DMS 273 treated with DMSO at 0.1 percent for 48 hours (cell line): Measurements from ENCODE around the gene PACRG.

Experiments used
- DNase-seq: peaks from one replicate; lab custom pipeline; 2025; lab: John Stamatoyannopoulos, UW

Gene PACRG

GRCh38 chr6:163241683-163242082, 513.9 kb downstream of the PACRG start:
- DNase-seq: no peak

- DNase-seq: no peak
These were observed 515.3 kb downstream of the PACRG start for GRCh38 chr6:163243083-163243482.

DNA sequence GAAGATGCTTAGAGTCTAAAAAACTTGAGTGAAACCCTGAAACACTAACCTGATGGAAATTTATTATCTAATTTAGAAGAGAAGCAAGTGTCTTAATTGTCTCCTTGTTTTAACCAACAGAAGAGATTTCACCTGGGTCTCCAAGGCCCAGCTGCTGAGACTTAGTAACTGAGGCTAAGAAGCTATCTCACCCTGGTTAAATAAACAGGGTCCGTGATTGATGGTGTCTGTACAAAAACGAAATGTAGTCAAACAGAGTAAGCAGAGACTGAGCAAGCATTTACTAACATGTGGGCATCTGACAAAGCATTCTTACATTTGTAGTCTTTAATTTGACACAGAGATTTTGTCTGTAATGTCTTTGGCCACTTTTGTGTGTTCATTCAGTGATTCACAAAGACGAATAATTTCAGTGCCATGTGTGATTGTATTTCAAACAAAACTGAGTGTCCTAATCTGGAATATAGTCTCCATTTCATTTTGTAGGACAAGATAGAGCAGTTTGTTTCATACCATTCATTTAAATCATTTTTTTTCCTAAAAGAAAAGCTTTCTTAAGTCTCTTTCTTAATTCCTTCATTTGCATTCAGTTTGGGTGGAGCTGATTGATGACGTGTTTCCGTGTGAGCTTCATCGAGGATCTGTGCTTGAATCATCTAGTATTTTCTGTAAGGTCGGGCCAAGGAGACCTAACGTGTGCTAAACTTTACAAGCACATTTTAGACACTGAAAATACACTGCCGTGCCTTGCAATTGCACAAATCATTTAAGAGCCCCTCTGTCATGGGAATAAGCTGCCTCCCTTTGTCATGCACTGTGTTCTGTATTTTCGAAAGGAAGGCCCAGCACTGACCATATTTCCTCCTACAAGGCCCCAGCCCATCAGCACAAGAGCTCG, 516.2 kb downstream of the PACRG start:
- no peak for DNase-seq

GRCh38 chr6:163248051-163248450, 520.3 kb downstream of the PACRG start:
- no peak for DNase-seq

GRCh38 chr6:163249651-163250101, 521.9 kb downstream of the PACRG start:
- DNase-seq: no peak

DNA sequence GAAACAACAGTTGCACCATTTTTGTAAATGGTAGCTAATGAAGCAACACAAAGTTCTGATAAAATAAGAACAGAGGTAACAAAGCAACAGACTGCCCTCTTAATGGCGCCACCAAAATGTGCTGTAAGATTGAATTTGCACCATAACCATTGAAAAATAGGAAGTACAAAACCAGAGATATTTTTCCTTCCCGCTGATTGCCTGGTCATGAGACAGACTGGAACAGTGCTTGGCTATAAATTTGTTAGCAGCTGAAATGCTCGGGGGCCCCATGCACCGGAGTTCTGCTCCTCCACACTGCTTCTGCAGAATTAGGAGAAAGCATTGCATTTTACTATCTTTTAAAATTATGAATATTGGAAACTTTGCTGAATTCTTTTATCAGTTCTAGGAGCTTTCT, 522.3 kb downstream of the PACRG start:
- DNase-seq: no peak

DNA sequence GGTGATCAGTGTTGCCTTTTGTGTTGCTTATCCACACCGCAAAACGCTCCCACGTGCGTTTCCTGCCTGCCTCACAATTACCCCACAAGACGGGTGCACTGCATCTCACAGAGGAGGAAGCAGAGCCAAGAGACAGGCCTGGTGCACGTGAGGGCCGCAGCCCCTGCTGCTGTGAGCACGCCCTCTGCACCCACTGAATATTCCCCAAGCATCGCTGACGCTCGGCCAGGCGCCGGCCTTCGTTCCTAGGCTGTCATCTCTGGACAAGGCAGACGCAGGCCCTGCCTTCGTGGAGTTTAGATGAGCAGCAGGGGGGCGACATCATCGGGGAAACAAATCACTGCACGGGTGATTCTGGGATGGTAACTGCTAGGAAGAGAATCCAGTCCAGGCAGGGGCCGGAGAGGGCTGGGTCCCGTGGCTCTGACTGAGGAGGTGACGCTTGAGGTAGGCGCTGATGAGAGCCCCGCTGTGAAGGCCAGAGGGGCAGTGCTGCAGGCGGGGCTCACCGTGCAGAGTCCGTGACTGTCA, 524.4 kb downstream of the PACRG start:
- DNase-seq: no peak

DNA sequence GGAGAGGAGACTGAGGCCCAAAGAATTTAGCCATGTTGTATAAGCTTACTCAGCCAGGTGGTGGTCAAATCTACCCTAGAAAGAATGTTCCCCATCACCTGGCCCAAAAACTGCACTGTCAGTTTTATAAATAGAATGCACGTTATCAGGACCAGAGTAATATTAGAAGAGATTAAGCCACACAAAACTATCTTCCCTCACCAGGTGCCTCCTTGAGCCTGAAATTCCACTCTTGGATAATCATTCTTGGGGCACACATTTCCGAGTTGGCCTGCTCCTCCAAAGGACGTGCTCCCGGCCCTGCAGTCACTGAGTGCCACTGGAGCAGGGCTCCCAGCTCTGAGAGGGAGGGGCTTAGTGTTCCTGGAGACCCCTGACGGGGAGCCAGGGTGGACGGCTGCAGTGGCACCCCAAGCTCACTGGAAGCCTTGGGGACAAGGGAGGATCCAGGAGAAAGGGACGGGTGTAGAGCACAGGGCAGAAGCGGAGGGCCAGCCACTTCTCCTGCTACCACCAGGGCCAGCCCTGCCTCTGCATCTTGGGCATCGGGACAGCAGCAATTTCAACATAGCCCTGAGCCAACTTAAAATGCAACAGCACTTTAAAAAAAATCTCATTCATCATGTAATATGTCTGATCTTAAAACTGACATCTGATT, 525.9 kb downstream of the PACRG start:
- no peak for DNase-seq

DNA sequence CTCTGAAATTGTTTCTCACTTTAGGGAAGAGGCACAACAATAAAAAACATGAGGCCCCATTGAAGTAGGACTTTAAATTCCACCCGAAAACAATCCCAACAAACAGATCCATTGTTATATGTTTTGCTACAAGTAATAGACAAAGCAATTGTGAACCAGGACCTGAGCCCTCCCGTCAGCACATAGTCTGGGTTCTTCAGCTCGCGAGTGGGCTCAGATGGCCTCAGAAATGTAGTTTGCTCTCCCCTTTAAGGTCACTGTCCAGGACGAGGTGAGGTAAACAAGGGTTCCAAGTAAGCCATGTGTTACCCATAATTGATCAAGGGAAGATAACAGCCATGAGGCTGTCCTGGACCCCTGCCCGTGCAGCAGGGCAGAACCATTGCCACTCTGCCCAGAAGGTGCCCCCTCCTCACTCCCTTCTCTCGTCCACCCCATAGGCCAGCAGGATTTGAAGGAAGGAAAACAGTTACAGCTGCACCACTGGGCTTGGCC, 526.6 kb downstream of the PACRG start:
- no peak for DNase-seq

DNA sequence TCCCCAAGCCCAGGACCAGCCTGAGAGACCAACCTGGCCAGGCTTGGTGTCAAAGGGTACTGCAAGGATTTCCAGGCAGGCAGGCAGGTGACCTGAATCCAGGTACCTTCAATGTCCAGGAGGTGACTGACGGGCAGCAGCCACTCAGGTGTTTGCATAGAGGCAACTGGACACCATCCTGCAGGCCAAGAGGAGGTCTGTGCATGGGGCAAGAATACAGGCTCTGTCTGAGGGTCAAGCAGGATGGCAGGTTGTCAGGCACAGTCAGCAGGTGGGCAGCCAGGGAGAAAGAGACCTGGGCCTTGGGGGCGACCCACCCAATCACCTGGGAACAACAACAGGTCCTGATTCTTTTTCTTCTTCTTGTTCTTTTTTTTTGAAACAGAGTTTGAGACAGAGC, 527.5 kb downstream of the PACRG start:
- DNase-seq: no peak

DNA sequence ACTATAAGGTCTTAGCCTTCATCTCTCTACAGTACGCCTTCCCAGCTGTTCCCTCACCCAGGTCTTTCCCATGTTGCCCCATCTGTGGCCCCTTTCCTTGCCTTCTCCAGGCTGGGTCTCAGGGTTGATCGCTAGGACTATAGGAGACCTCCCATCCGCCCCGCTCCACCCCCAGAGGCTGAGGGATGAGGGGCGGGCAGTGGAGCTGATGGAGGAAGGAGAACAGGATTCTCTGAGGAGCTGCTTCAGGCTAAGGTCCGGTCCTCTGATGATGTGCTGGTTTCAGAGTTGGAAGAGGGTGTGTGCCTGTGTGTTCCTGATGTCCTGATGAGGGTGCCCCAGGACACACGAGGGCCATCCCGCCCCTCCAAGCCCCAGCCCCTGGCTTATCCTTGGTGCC, 531.9 kb downstream of the PACRG start:
- no peak for DNase-seq

- no peak for DNase-seq
These were observed 532.5 kb downstream of the PACRG start for GRCh38 chr6:163260111-163260895.

DNA sequence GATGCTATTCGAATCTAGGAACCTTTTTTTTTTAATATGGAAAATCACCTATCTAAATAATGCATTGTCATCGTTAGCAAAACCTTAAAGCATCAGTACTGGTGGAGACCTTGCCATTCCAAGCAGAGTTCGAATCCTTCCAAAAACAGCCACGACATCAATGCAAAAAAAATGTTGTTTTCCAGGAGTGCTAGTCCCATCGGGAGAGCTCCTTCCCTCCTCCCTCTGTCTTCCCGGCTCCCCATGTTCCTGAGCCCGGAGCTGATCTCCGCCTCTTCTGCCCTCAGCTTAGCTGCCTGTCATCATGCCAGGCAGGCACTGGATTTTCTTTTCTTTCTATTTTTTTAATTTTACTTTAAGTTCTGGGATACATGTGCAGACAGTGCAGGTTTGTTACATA, 533.1 kb downstream of the PACRG start:
- DNase-seq: no peak

DNA sequence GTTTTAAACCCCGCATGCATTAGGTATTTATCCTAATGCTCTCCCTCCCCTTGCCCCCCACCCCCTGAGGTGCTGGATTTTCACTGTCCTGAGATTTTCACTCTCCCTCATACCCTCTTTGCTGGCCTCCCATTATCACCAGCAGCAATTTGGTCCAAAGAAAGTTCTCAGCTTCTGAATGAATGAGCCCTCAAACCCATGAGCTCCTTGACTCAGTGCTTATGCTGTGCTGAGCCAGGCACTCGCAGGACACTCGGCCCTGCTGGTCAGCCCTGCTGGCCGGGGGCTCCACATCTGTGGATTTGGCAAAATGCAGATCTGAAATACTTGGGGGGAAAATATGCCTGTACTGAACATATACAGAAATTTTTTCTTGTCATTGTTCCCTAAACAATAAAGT, 533.6 kb downstream of the PACRG start:
- no peak for DNase-seq

- DNase-seq: no peak
These were observed 534.3 kb downstream of the PACRG start for GRCh38 chr6:163262080-163262479.

DNA sequence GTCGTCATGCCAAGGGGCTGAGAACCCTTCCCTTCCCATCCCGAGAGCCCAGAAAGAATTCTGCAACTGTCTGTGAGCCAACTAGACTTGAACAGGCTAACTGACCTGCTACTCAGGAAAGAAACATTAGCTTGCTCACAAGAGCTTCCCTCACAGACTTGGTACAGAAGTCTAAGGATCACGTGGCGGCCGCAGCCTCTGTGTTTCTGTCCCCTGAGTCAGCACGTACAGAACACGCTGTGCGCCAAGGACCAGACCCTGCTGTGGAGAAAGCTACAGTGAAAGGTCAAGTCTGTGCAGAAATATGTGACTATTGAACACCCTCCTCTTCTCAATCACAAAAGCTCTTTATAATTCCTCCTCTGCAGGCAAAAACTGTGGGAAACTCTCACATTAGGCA, 535.4 kb downstream of the PACRG start:
- no peak for DNase-seq

DNA sequence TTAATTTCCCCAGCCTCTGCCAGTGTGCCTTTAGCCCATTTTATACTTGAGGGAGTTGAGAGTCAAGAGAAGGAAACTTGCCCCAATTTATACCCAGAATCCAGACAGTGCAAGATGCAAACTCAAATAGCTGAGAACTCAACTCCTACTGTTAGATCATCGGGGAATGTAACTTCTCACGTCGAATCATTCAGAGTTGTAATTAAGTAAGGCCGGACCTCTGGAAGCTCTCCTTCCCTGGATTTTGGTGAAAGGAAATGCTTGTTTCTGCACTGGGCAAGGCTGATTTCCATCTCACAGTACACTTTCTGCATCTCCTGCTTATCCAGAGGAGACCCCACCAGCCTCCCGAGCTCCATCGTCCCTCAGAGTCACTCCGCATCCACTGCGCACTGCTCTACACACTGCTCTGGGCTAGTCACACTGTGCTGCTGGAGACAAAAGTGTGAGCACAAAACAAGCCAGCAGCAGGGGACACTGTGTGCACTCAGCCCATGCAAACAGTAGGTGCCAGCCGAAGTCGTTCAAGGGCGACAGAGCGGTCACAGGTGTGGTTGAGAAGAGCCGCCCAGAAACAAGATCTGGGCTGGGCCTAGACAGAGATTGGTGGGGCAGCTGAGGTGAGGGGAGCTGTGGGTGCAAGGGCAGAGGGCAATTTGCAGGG, 536.4 kb downstream of the PACRG start:
- DNase-seq: no peak

DNA sequence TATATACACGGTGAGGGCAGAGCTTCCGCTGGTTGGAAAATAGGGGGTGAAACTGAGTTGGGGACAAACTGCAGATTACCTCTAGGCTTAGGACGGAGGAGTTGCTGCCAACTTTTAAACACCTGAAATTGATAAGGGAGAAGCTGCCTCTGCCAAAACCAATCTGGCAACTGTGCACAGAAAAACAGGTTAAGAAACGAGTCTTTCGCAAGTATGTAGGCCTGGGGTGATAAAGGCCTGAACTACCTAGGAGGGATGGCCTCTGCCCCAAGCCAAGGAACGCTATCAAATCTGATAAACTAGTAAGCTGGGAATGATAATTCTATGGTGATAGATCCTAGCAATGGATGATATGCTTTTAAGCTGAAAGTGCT, 536.9 kb downstream of the PACRG start:
- DNase-seq: no peak

- DNase-seq: no peak
These were observed 553.9 kb downstream of the PACRG start for GRCh38 chr6:163281634-163282033.

GRCh38 chr6:163282672-163283071, 554.9 kb downstream of the PACRG start:
- DNase-seq: no peak

- DNase-seq: no peak
These were observed 556.4 kb downstream of the PACRG start for GRCh38 chr6:163284151-163284550.

DNA sequence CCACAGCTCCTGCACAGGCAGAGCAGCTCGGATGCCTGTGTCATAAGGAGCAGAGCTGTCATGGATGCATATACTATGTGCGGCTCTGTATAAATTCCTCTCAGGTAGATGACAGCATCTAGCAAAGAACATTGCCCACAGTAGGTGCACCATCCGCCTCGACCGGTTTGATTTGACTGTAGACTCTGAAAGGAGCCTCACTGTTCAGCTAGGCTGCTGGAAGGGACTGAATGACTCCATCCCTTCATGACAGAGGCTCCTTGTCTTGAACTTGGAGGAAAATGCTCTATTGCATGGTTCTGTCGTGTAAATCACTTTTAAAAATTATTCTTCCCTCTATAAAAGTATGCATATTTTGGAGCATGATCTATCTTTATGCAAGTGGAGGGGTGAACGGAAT, 557.9 kb downstream of the PACRG start:
- no peak for DNase-seq
